Esophagus squamous epithelium (tissue), 4 donors: ENCODE results near the gene WDR11.

Experiments used
- POLR2A ChIP-seq, 4 donors: fragments of 450-650 bp; IDR thresholded peaks; one replicate each; pipeline ENCODE4 v1.6.1; 2017; ENCODE audit warnings: antibody characterized with exemption in 4 of 4, mild to moderate bottlenecking in 4 of 4, moderate library complexity in 3 of 4
- TF ChIP-seq, protein P1 (sequence below), 6 experiments: fragments of 450-650 bp in 4 of 6; fragments of 200-600 bp in 2 of 6; sonication (generic) in 2 of 6; IDR thresholded peaks; one replicate each; pipeline ENCODE4 v1.5.1; 2016 to 2019; ENCODE audit warnings: antibody characterized with exemption in 6 of 6, mild to moderate bottlenecking in 4 of 6, moderate library complexity in 4 of 6

- TF ChIP-seq, protein P1, sequence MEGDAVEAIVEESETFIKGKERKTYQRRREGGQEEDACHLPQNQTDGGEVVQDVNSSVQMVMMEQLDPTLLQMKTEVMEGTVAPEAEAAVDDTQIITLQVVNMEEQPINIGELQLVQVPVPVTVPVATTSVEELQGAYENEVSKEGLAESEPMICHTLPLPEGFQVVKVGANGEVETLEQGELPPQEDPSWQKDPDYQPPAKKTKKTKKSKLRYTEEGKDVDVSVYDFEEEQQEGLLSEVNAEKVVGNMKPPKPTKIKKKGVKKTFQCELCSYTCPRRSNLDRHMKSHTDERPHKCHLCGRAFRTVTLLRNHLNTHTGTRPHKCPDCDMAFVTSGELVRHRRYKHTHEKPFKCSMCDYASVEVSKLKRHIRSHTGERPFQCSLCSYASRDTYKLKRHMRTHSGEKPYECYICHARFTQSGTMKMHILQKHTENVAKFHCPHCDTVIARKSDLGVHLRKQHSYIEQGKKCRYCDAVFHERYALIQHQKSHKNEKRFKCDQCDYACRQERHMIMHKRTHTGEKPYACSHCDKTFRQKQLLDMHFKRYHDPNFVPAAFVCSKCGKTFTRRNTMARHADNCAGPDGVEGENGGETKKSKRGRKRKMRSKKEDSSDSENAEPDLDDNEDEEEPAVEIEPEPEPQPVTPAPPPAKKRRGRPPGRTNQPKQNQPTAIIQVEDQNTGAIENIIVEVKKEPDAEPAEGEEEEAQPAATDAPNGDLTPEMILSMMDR (IDR thresholded peaks at IDR 0.05), result no peak
- no peak for TF ChIP-seq POLR2A (IDR thresholded peaks at IDR 0.05)
These were observed 93.5 kb downstream of the WDR11 start for GRCh38 chr10:120944586-120945125.
